ENCODE measurements around the gene CDK7.

DNA sequence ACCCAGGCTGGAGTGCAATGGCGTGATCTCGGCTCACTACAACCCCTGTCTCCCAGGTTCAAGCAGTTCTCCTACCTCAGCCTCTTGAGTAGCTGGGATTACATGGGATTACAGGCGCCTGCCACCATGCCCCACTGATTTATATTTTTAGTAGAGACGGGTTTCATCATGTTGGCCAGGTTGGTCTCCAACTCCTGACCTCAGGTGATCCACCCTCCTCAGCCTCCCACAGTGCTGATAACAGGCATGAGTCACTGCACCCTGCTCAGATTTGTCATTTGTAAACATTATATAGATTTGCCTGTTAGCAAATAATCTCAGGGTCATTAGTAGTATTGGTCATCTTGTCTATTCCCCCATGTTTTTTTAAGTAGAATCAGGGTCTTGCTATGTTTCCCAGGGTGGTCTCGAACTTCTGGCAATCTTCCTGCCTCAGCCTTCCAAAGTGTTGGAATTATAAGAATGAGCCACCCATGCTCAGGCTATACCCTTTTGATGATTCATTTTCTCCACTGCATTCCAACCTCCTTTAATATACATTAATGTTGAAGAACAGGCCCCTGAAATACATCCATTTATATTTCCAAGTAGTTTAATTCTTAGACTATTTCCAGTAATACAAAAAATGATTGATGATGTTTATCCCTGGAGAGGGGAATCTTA lies 28.0 kb upstream of the CDK7 start:
- TF ChIP-seq, protein P1, sequence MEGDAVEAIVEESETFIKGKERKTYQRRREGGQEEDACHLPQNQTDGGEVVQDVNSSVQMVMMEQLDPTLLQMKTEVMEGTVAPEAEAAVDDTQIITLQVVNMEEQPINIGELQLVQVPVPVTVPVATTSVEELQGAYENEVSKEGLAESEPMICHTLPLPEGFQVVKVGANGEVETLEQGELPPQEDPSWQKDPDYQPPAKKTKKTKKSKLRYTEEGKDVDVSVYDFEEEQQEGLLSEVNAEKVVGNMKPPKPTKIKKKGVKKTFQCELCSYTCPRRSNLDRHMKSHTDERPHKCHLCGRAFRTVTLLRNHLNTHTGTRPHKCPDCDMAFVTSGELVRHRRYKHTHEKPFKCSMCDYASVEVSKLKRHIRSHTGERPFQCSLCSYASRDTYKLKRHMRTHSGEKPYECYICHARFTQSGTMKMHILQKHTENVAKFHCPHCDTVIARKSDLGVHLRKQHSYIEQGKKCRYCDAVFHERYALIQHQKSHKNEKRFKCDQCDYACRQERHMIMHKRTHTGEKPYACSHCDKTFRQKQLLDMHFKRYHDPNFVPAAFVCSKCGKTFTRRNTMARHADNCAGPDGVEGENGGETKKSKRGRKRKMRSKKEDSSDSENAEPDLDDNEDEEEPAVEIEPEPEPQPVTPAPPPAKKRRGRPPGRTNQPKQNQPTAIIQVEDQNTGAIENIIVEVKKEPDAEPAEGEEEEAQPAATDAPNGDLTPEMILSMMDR (IDR thresholded peaks at IDR 0.05; ENCODE audit: low read depth, low read length, poor library complexity, severe bottlenecking) = no peak
- no peak for TF ChIP-seq EZH2phosphoT487 (IDR thresholded peaks at IDR 0.05; ENCODE audit: borderline replicate concordance, low read length)
